Testis (tissue), 3 donors: ENCODE results near the gene ALDH5A1. TPM values are rescaled to one million over a fixed set of nuclear protein-coding genes. Genes with fewer than 3 reads are reported as not detected.

Source experiments
- DNase-seq: peaks from one replicate; pipeline ENCODE4 v3.0.0-alpha.2; 2019
- H3K27ac ChIP-seq, 2 donors: fragments of 200-600 bp; sonication (generic); one replicate each; pipeline ENCODE4 v1.5.1; 2019
- H3K27me3 ChIP-seq: fragments of 200-600 bp; sonication (generic); one replicate; pipeline ENCODE4 v1.5.1; 2019
- H3K36me3 ChIP-seq: fragments of 200-600 bp; sonication (generic); one replicate; pipeline ENCODE4 v1.5.1; 2017; ENCODE audit warnings: low read depth; ENCODE audit errors: missing control alignments
- H3K4me1 ChIP-seq: fragments of 200-600 bp; sonication (generic); one replicate; pipeline ENCODE4 v1.5.1; 2019
- H3K4me3 ChIP-seq, 2 donors: fragments of 200-600 bp; sonication (generic); one replicate each; pipeline ENCODE4 v1.5.1; 2017 to 2019
- H3K9me3 ChIP-seq: fragments of 200-600 bp; sonication (generic); one replicate; pipeline ENCODE4 v1.5.1; 2017
- CTCF ChIP-seq, 3 experiments: fragments of 450-650 bp in 2 of 3; fragments of 200-600 bp in 1 of 3; sonication (generic) in 1 of 3; IDR thresholded peaks; one replicate each; pipeline ENCODE4 v1.5.1; 2016 to 2019; ENCODE audit warnings: antibody characterized with exemption in 3 of 3, mild to moderate bottlenecking in 2 of 3, moderate library complexity in 1 of 3
- POLR2A ChIP-seq: fragments of 450-650 bp; IDR thresholded peaks from one replicate; pipeline ENCODE4 v1.6.1; 2017; ENCODE audit warnings: antibody characterized with exemption, mild to moderate bottlenecking, moderate library complexity
- WGBS, 2 donors: methylation state at CpG; one replicate each; pipeline ENCODE4 v1.1.5; 2018; 5-methylcytosine and 5-hydroxymethylcytosine counted together
- intact Hi-C: fragments of 100-400 bp; cut with DNase I; formaldehyde crosslinking; loops from one replicate; pipeline ENCODE4 v1.15.1; 2023; ENCODE audit warnings: low total_unique reads
- polyA plus RNA-seq: library from polyadenylated mRNA; stranded (reverse); fragments of 350-450 nt; fragmentation: Illumina TruSeq; extraction: RNeasy Lipid Tissue Mini Kit (QIAGEN cat#74804); gene quantifications from one replicate; pipeline ENCODE4 v1.2.3, GENCODE V29; 2014; ENCODE audit warnings: low read depth, low replicate concordance; ENCODE audit not compliant: insufficient read depth
- total RNA-seq, 2 donors: library from RNA; depleted of rRNA; stranded (reverse); fragments of >200 nt; gene quantifications; one replicate each; pipeline ENCODE4 v1.2.3, GENCODE V29; 2016

ALDH5A1 gene
- total and polyA plus RNA-seq, 3 donors from 2014 or later: 11.3 to 21.2 (median 16.3) TPM

GRCh38 chr6:24469811-24470210 lies 25.0 kb upstream of the ALDH5A1 start:
- Histone ChIP-seq H3K9me3 (no peaks in the 10 kb centered on the region), H3K36me3 (no peaks in the 10 kb centered on the region), H3K4me1 (no peaks in the 10 kb centered on the region), H3K4me3 (no peak overlapping the region), H3K27me3 (no peaks in the 10 kb centered on the region), H3K27ac (no peak overlapping the region)
- TF ChIP-seq POLR2A (no peak), CTCF (IDR thresholded peaks at IDR 0.05) (no peak)
- WGBS, 2 donors: 88 to 90% methylated on average over 7 of the region's 7 CpGs
- DNase-seq: no peak
- intact Hi-C loops: no loop called here

- TF ChIP-seq CTCF (IDR thresholded peaks at IDR 0.05) (no peak), POLR2A (no peak)
- intact Hi-C loops: no loop called here
- no peak overlapping the region for H3K27ac ChIP-seq
Measured at GRCh38 chr6:24472181-24472580, 22.6 kb upstream of the ALDH5A1 start.

GRCh38 chr6:24476631-24477030 lies 18.1 kb upstream of the ALDH5A1 start:
- Histone ChIP-seq H3K27ac (no peak overlapping the region), H3K4me1 (no peaks in the 10 kb centered on the region), H3K36me3 (no peaks in the 10 kb centered on the region), H3K27me3 (no peaks in the 10 kb centered on the region), H3K9me3 (no peaks in the 10 kb centered on the region), H3K4me3 (no peak overlapping the region)
- no peak for TF ChIP-seq POLR2A
- TF ChIP-seq CTCF (IDR thresholded peaks at IDR 0.05): no peak
- WGBS, 2 donors: 93 to 94% methylated on average over 6 of the region's 6 CpGs
- DNase-seq: no peak
- intact Hi-C loops: no loop called here

More at GRCh38 chr6:24472181-24472580, 22.6 kb upstream of the ALDH5A1 start:
- DNase-seq: no peak
- no peaks in the 10 kb centered on the region for H3K9me3 ChIP-seq
- H3K36me3 ChIP-seq: no peaks in the 10 kb centered on the region
- H3K4me1 ChIP-seq: no peaks in the 10 kb centered on the region
- H3K4me3 ChIP-seq: no peak overlapping the region
- H3K27me3 ChIP-seq: no peaks in the 10 kb centered on the region

- 95 to 96% methylated on average over 1 of the region's 1 CpG for WGBS, 2 donors
- intact Hi-C loops: no loop called here
Measured at GRCh38 chr6:24477070-24477469, 17.7 kb upstream of the ALDH5A1 start.

More at GRCh38 chr6:24477070-24477469, 17.7 kb upstream of the ALDH5A1 start:
- H3K27me3 ChIP-seq: no peaks in the 10 kb centered on the region
- no peak overlapping the region for H3K27ac ChIP-seq
- no peaks in the 10 kb centered on the region for H3K36me3 ChIP-seq
- no peak overlapping the region for H3K4me3 ChIP-seq
- no peak for TF ChIP-seq CTCF (IDR thresholded peaks at IDR 0.05)
- DNase-seq: no peak
- no peaks in the 10 kb centered on the region for H3K9me3 ChIP-seq
- no peaks in the 10 kb centered on the region for H3K4me1 ChIP-seq
